K562 (cell line): Measurements from ENCODE around the gene PRXL2B. TPM values are rescaled to one million over a fixed set of nuclear protein-coding genes. Genes with fewer than 3 reads are reported as not detected.

Experiments used
- ETS1 ChIP-seq: conservative IDR thresholded peaks from 2 replicates; pipeline ENCODE4 v1.6.1; 2011; ENCODE audit warnings: low read depth, mild to moderate bottlenecking, low read length; ENCODE audit not compliant: control insufficient read depth
- FOS ChIP-seq: IDR thresholded peaks from 3 replicates; pipeline ENCODE4 v1.6.1; 2011; ENCODE audit not compliant: insufficient read length; ENCODE audit errors: extremely low read depth
- GABPB1 ChIP-seq: sonication (generic); formaldehyde crosslinking; IDR thresholded peaks from 2 replicates; pipeline ENCODE4 v1.8.0; 2022; ENCODE audit warnings: mild to moderate bottlenecking, missing genetic modification reagents
- POLR2AphosphoS2 ChIP-seq: IDR thresholded peaks from 2 replicates; pipeline ENCODE4 v1.6.1; 2012; ENCODE audit warnings: low read length, improper control_type of control experiment
- PRPF4 ChIP-seq: fragments of 200-400 bp; formaldehyde crosslinking; IDR thresholded peaks from one replicate; pipeline ENCODE4 v1.6.1; 2017; ENCODE audit warnings: low read length, low read depth, mild to moderate bottlenecking; ENCODE audit not compliant: insufficient read depth, poor library complexity, severe bottlenecking
- PURB ChIP-seq: sonication (generic); formaldehyde crosslinking; IDR thresholded peaks from 2 replicates; pipeline ENCODE4 v1.9.0; 2021; ENCODE audit warnings: low read depth, mild to moderate bottlenecking, missing genetic modification reagents
- RAD21 ChIP-seq, 2 experiments: fragments of 250-450 bp in 1 of 2; fragments of 450-650 bp in 1 of 2; sonication (Bioruptor Pico) in 1 of 2; formaldehyde crosslinking in 1 of 2; IDR thresholded peaks in 1 of 2; conservative IDR thresholded peaks in 1 of 2; 2 replicates each; pipeline versions ENCODE4 v1.4.0 to v1.8.0; 2020 to 2022; ENCODE audit warnings: mild to moderate bottlenecking in 2 of 2, moderate library complexity in 1 of 2
- RBM14 ChIP-seq: fragments of 200-400 bp; formaldehyde crosslinking; IDR thresholded peaks from 2 replicates; pipeline ENCODE4 v1.6.1; 2018; ENCODE audit warnings: low read depth, mild to moderate bottlenecking, low read length, moderate library complexity, borderline replicate concordance; ENCODE audit not compliant: insufficient read depth
- RREB1 ChIP-seq: fragments of 250-450 bp; sonication (Bioruptor Pico); IDR thresholded peaks from 2 replicates; pipeline ENCODE4 v1.4.0; 2020
- SRF ChIP-seq, 2 experiments: fragments of 250-450, 450-650 bp in 1 of 2; sonication (Bioruptor Pico) in 1 of 2; sonication (generic) in 1 of 2; formaldehyde crosslinking; IDR thresholded peaks; 2 replicates each; pipeline versions ENCODE4 v1.5.0 to v1.5.1; 2020 to 2022; ENCODE audit warnings: mild to moderate bottlenecking in 1 of 2, missing genetic modification reagents in 1 of 2
- XRCC3 ChIP-seq: fragments of 450-650 bp; IDR thresholded peaks from 2 replicates; pipeline ENCODE4 v1.6.1; 2017; ENCODE audit warnings: mild to moderate bottlenecking, moderate library complexity
- ZC3H4 ChIP-seq: sonication (generic); formaldehyde crosslinking; IDR thresholded peaks from 2 replicates; pipeline ENCODE4 v1.9.0; 2021; ENCODE audit warnings: missing genetic modification reagents, borderline replicate concordance
- ZFX ChIP-seq: sonication (generic); formaldehyde crosslinking; IDR thresholded peaks from 2 replicates; pipeline ENCODE4 v1.8.0; 2022; ENCODE audit warnings: mild to moderate bottlenecking, missing genetic modification reagents, moderate library complexity
- ZNF766 ChIP-seq: fragments of 200-800 bp; sonication (Bioruptor generic); conservative IDR thresholded peaks from 2 replicates; pipeline ENCODE4 v1.6.1; 2016; ENCODE audit warnings: missing genetic modification characterization, missing compliant biosample characterization
- polyA plus RNA-seq, 8 experiments: library from polyadenylated mRNA; depleted of rRNA in 4 of 8; stranded (reverse) in 5 of 8; unstranded in 3 of 8; fragments of >200 nt; fragmentation: Nextera tagmentation in 2 of 8; fragmentation: Illumina TruSeq in 1 of 8; extraction: Ambion mirVana in 2 of 8; extraction: Trizol in 1 of 8; gene quantifications; 2 replicates each; pipeline versions ENCODE4 v1.2.1 to v1.2.3, GENCODE V29; 2011 to 2014; ENCODE audit warnings: inconsistent platforms in 1 of 8, missing spikeins in 1 of 8
- total RNA-seq, 7 experiments: library from RNA; depleted of rRNA in 6 of 7; stranded (reverse); fragments of >200 nt in 6 of 7; fragmentation: Illumina TruSeq in 2 of 7; extraction: Trizol in 2 of 7; gene quantifications; 2 replicates each; pipeline versions ENCODE4 v1.2.1 to v1.2.3, GENCODE V29; 2011 to 2021; ENCODE audit warnings: low replicate concordance in 1 of 7
- TF ChIP-seq, protein P1 (sequence below): sonication (generic); formaldehyde crosslinking; IDR thresholded peaks from 2 replicates; pipeline ENCODE4 v1.8.0; 2022; ENCODE audit warnings: mild to moderate bottlenecking, missing genetic modification reagents, borderline replicate concordance
- TF ChIP-seq, protein P2 (sequence below): sonication (generic); formaldehyde crosslinking; IDR thresholded peaks from 2 replicates; pipeline ENCODE4 v1.9.0; 2022; ENCODE audit warnings: mild to moderate bottlenecking, missing genetic modification reagents

PRXL2B gene
- total and polyA plus RNA-seq, 9 of the 15 experiments (the other 6 are each of a cell fraction or from before 2014, with no cell fraction given): 0.99 to 25.3 (median 11.8) TPM

GRCh38 chr1:2560299-2561073, 26.1 kb upstream of the PRXL2B start (continued):
- TF ChIP-seq XRCC3 (no peak), SRF (CRISPR knock-in tag; IDR thresholded peaks at IDR 0.05) (no peak), ZC3H4 (CRISPR knock-in tag) (no peak), POLR2AphosphoS2 (no peak), PURB (CRISPR knock-in tag) (no peak), PRPF4 (no peak), RAD21 (CRISPR knock-in tag; conservative IDR thresholded peaks at IDR 0.05 in 1 of 2, IDR thresholded peaks at IDR 0.05 in 1 of 2) (no peak), GABPB1 (CRISPR knock-in tag) (no peak), RBM14 (no peak), FOS (no peak), RREB1 (CRISPR knock-in tag) (no peak), ZNF766 (CRISPR knock-in tag) (no peak), ZFX (CRISPR knock-in tag) (peak; percentile 47; the same call in 1 of the 2 replicates), ETS1 (no peak)
- TF ChIP-seq, protein P1, sequence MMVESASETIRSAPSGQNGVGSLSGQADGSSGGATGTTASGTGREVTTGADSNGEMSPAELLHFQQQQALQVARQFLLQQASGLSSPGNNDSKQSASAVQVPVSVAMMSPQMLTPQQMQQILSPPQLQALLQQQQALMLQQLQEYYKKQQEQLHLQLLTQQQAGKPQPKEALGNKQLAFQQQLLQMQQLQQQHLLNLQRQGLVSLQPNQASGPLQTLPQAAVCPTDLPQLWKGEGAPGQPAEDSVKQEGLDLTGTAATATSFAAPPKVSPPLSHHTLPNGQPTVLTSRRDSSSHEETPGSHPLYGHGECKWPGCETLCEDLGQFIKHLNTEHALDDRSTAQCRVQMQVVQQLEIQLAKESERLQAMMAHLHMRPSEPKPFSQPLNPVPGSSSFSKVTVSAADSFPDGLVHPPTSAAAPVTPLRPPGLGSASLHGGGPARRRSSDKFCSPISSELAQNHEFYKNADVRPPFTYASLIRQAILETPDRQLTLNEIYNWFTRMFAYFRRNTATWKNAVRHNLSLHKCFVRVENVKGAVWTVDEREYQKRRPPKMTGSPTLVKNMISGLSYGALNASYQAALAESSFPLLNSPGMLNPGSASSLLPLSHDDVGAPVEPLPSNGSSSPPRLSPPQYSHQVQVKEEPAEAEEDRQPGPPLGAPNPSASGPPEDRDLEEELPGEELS (CRISPR knock-in tag): no peak
- TF ChIP-seq, protein P2, sequence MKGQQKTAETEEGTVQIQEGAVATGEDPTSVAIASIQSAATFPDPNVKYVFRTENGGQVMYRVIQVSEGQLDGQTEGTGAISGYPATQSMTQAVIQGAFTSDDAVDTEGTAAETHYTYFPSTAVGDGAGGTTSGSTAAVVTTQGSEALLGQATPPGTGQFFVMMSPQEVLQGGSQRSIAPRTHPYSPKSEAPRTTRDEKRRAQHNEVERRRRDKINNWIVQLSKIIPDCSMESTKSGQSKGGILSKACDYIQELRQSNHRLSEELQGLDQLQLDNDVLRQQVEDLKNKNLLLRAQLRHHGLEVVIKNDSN (CRISPR knock-in tag): peak; percentile 63
